ENCODE results near the gene ABCC1. TPM values are rescaled to one million over a fixed set of nuclear protein-coding genes. Genes with fewer than 3 reads are reported as not detected.
"Not testable (repeated sequence)": the region's sequence is repeated elsewhere in the genome, so short reads cannot be mapped to it uniquely, and the experiment has no call there.

The ABCC1 gene
- total RNA-seq, 1 donor from 2014 or later = 29.9 TPM

- Mint-ChIP-seq H3K9me3 (ENCODE audit: unreplicated experiment) (peaks cover 7% of the 10 kb centered on the region), H3K27ac (ENCODE audit: unreplicated experiment) (no peak overlapping the region), H3K4me3 (ENCODE audit: unreplicated experiment) (no peak overlapping the region), H3K36me3 (ENCODE audit: unreplicated experiment) (peaks cover 2% of the 10 kb centered on the region), H3K27me3 (ENCODE audit: unreplicated experiment) (no peaks in the 10 kb centered on the region), H3K4me1 (ENCODE audit: low read depth, unreplicated experiment) (no peaks in the 10 kb centered on the region)
- DNase-seq = no peak
- no peak for TF ChIP-seq CTCF (IDR thresholded peaks at IDR 0.05; ENCODE audit: partially characterized antibody, unreplicated experiment)
Measured at GRCh38 chr16:16185095-16185494, 235.7 kb downstream of the ABCC1 start.

- Mint-ChIP-seq H3K27ac (ENCODE audit: unreplicated experiment) (no peak overlapping the region), H3K4me1 (ENCODE audit: low read depth, unreplicated experiment) (no peaks in the 10 kb centered on the region), H3K4me3 (ENCODE audit: unreplicated experiment) (no peak overlapping the region), H3K9me3 (ENCODE audit: unreplicated experiment) (peaks cover 7% of the 10 kb centered on the region), H3K27me3 (ENCODE audit: unreplicated experiment) (no peaks in the 10 kb centered on the region), H3K36me3 (ENCODE audit: unreplicated experiment) (no peaks in the 10 kb centered on the region)
- DNase-seq = no peak
- TF ChIP-seq CTCF (IDR thresholded peaks at IDR 0.05; ENCODE audit: partially characterized antibody, unreplicated experiment) = no peak
Measured at GRCh38 chr16:16186820-16187219, 237.4 kb downstream of the ABCC1 start.

- Mint-ChIP-seq H3K9me3 (ENCODE audit: unreplicated experiment) (peaks cover 7% of the 10 kb centered on the region), H3K36me3 (ENCODE audit: unreplicated experiment) (no peaks in the 10 kb centered on the region), H3K27ac (ENCODE audit: unreplicated experiment) (no peak overlapping the region), H3K27me3 (ENCODE audit: unreplicated experiment) (no peaks in the 10 kb centered on the region), H3K4me1 (ENCODE audit: low read depth, unreplicated experiment) (no peaks in the 10 kb centered on the region), H3K4me3 (ENCODE audit: unreplicated experiment) (no peak overlapping the region)
- DNase-seq = no peak
- no peak for TF ChIP-seq CTCF (IDR thresholded peaks at IDR 0.05; ENCODE audit: partially characterized antibody, unreplicated experiment)
Measured at GRCh38 chr16:16188827-16189226, 239.4 kb downstream of the ABCC1 start.

- H3K27me3 Mint-ChIP-seq (ENCODE audit: unreplicated experiment) = no peaks in the 10 kb centered on the region
Measured at GRCh38 chr16:16189842-16190241, 240.4 kb downstream of the ABCC1 start.

GRCh38 chr16:16190546-16190945, 241.1 kb downstream of the ABCC1 start:
- Mint-ChIP-seq H3K27me3 (ENCODE audit: unreplicated experiment) (no peaks in the 10 kb centered on the region), H3K4me3 (ENCODE audit: unreplicated experiment) (no peak overlapping the region), H3K4me1 (ENCODE audit: low read depth, unreplicated experiment) (no peaks in the 10 kb centered on the region), H3K27ac (ENCODE audit: unreplicated experiment) (no peak overlapping the region), H3K36me3 (ENCODE audit: unreplicated experiment) (no peaks in the 10 kb centered on the region), H3K9me3 (ENCODE audit: unreplicated experiment) (peaks cover 5% of the 10 kb centered on the region)
- no peak for TF ChIP-seq CTCF (IDR thresholded peaks at IDR 0.05; ENCODE audit: partially characterized antibody, unreplicated experiment)
- no peak for DNase-seq

More at GRCh38 chr16:16189842-16190241, 240.4 kb downstream of the ABCC1 start:
- no peak for DNase-seq
- Mint-ChIP-seq H3K4me1 (ENCODE audit: low read depth, unreplicated experiment) (no peaks in the 10 kb centered on the region), H3K4me3 (ENCODE audit: unreplicated experiment) (no peak overlapping the region), H3K36me3 (ENCODE audit: unreplicated experiment) (no peaks in the 10 kb centered on the region), H3K27ac (ENCODE audit: unreplicated experiment) (no peak overlapping the region), H3K9me3 (ENCODE audit: unreplicated experiment) (peaks cover 5% of the 10 kb centered on the region)
- no peak for TF ChIP-seq CTCF (IDR thresholded peaks at IDR 0.05; ENCODE audit: partially characterized antibody, unreplicated experiment)

GRCh38 chr16:16190966-16191365, 241.6 kb downstream of the ABCC1 start:
- not testable (repeated sequence) for H3K4me3 Mint-ChIP-seq (ENCODE audit: unreplicated experiment); H3K36me3 Mint-ChIP-seq (ENCODE audit: unreplicated experiment)

More at GRCh38 chr16:16190966-16191365, 241.6 kb downstream of the ABCC1 start:
- not testable (repeated sequence) for H3K4me1 Mint-ChIP-seq (ENCODE audit: low read depth, unreplicated experiment); H3K9me3 Mint-ChIP-seq (ENCODE audit: unreplicated experiment); H3K27ac Mint-ChIP-seq (ENCODE audit: unreplicated experiment); H3K27me3 Mint-ChIP-seq (ENCODE audit: unreplicated experiment); DNase-seq
